SK-N-SH (cell line): ENCODE results near the gene THTPA.

ENCODE experiments used
- EZH2phosphoT487 ChIP-seq: fragments of 200-600 bp; sonication (generic); IDR thresholded peaks from 2 replicates; pipeline ENCODE4 v1.6.1; 2017; ENCODE audit warnings: low read depth, mixed run types, mild to moderate bottlenecking, antibody characterized with exemption, moderate library complexity, borderline replicate concordance
- POLR2AphosphoS5 ChIP-seq: IDR thresholded peaks from 2 replicates; pipeline ENCODE4 v1.6.1; 2012; ENCODE audit warnings: low read depth, low read length
- SIN3A ChIP-seq: IDR thresholded peaks from 2 replicates; pipeline ENCODE4 v1.6.1; 2012; ENCODE audit warnings: low read depth, mild to moderate bottlenecking, low read length, moderate library complexity, borderline replicate concordance
- TF ChIP-seq, protein P1 (sequence below): fragments of 200-600 bp; sonication (generic); IDR thresholded peaks from 2 replicates; pipeline ENCODE4 v1.6.1; 2017; ENCODE audit warnings: antibody characterized with exemption, mild to moderate bottlenecking, moderate library complexity

DNA sequence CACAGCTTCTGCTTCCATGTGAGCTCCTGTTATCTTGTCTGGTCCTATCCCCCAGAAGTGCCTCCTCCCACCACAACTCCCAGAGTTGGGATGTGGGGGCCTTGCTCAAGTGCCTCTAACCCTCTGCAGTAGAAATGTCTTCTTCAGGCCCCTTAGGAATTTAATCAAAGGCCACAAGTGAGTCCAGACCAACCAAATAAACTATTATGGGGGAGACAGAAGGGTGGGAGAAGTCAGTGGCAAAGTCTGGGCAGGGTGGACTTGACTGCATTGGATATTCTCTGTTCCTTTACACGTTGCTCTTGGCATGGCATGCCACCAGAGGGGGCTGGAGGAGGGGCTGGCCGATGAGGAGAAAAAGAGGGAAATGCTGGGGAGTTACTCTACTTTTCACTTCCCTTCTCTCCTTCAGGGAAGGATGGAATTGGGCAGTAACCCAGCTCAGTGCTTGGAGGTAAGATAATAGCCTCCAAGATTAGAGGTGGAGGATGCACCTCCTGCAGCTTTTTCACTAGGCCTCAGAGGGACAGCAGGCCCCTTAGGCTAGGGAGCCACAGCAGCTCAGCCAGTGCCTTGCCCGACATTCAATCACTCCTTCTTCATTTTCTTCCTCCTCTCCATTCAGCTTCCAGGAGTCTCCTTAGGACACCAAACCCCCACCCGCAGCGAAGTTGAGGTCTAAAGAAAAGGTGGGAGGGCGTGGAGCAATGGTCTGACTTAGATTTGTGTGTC, 12.7 kb downstream of the THTPA start:
- TF ChIP-seq, protein P1, sequence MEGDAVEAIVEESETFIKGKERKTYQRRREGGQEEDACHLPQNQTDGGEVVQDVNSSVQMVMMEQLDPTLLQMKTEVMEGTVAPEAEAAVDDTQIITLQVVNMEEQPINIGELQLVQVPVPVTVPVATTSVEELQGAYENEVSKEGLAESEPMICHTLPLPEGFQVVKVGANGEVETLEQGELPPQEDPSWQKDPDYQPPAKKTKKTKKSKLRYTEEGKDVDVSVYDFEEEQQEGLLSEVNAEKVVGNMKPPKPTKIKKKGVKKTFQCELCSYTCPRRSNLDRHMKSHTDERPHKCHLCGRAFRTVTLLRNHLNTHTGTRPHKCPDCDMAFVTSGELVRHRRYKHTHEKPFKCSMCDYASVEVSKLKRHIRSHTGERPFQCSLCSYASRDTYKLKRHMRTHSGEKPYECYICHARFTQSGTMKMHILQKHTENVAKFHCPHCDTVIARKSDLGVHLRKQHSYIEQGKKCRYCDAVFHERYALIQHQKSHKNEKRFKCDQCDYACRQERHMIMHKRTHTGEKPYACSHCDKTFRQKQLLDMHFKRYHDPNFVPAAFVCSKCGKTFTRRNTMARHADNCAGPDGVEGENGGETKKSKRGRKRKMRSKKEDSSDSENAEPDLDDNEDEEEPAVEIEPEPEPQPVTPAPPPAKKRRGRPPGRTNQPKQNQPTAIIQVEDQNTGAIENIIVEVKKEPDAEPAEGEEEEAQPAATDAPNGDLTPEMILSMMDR = peak; percentile 49
- TF ChIP-seq POLR2AphosphoS5 = no peak
- TF ChIP-seq SIN3A = no peak
- no peak for TF ChIP-seq EZH2phosphoT487
